ENCODE measurements around the gene RSPO1. TPM values are rescaled to one million over a fixed set of nuclear protein-coding genes. Genes with fewer than 3 reads are reported as not detected.
"Not testable (repeated sequence)": the region's sequence is repeated elsewhere in the genome, so short reads cannot be mapped to it uniquely, and the experiment has no call there.

RSPO1 gene
- total and polyA plus RNA-seq, 5 donors = 0.15 to 0.50 (median 0.26) TPM; not detected in 2

DNA sequence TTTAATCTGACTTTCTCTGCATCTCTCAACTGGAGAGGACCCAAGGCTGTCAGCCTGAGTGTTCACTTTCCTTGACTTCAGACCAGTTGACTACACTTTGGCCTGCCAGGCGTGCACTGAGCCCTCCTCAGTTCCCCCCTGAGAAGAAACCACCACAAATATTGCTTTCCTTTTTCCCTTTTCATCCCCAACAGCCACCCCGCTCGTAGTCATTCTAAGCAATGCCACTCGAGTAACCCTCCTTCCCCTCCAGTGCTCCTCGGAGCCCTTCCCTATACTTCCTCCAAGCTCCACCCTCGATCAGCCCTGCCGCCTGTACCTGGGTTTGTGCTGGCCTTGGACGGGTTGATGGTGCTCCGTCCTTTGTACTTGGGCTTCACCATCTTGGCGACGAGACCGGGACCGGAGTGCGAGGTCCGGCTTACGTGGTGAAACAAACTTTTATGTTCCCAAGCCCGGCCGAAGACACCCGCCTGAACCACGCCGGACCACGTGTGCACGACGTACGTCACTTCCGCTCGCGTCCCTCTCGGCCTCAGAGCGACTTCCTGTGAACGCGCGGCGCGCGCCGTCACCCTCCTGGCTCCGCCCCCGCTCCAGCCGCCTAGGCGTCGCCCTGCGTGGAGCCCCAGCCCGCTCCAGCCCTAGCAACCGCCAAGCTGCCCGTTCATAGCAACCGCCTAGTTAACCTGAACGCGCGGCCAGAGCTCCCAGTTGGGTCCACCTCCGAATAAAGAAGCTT, 39.1 kb downstream of the RSPO1 start, which contains the start of gene GNL2:
TSS of gene GNL2 (minus strand) at position 498 of the 742 bp plus-strand sequence. CDS start at position 383, 115 bp downstream.
- H3K4me3 ChIP-seq (ENCODE audit: low read length) = peak within 1 kb of the TSS; percentile 85
- H3K27me3 ChIP-seq (ENCODE audit: control insufficient read depth, insufficient read depth) = no peaks in the 10 kb centered on the region
- DNase-seq = peak; percentile 98 to 100 (median 99)
- peaks cover 2% of the 10 kb centered on the region for H3K4me1 ChIP-seq (ENCODE audit: control insufficient read depth, insufficient read depth, low read length)
- no peaks in the 10 kb centered on the region for H3K9me3 ChIP-seq (ENCODE audit: control insufficient read depth, low read length)
- peak within 1 kb of the TSS; percentile 81 for H3K27ac ChIP-seq (ENCODE audit: low read length)
- under 1% methylated on average over 51 of the region's 51 CpGs for WGBS
- ATAC-seq = peak; percentile 100
- intact Hi-C loops (cut with DNase I) = no loop called here

DNA sequence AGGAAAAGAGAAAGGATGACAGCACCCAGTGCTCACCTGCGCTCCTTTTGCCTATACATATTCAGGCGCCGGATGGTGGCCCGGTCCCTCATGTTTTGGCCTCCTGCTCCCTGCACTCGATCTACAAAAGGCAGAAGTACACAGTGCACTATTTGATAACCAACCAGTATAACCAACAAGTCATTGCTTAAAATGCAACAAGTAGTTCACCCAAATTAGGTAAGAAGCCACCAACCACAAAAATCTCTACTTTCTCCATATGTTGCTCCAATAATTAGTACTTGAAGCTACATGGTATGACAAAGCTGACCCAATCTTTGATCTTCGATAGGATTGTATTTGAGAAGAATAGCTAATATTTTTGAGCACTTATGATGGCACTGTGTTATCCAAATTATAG, 41.0 kb downstream of the RSPO1 start:
- 97% methylated on average over 6 of the region's 6 CpGs for WGBS
- no peak for DNase-seq
- no peak overlapping the region for H3K27ac ChIP-seq (ENCODE audit: low read length)
- H3K4me1 ChIP-seq (ENCODE audit: control insufficient read depth, insufficient read depth, low read length) = peaks cover 2% of the 10 kb centered on the region
- no peak overlapping the region for H3K4me3 ChIP-seq (ENCODE audit: low read length)
- ATAC-seq = no peak
- no peaks in the 10 kb centered on the region for H3K9me3 ChIP-seq (ENCODE audit: control insufficient read depth, low read length)
- no peaks in the 10 kb centered on the region for H3K27me3 ChIP-seq (ENCODE audit: control insufficient read depth, insufficient read depth)
- intact Hi-C loops (cut with DNase I) = no loop called here

- no peaks in the 10 kb centered on the region for H3K9me3 ChIP-seq (ENCODE audit: control insufficient read depth, low read length)
- DNase-seq (no peak), ATAC-seq (no peak)
- intact Hi-C loops (cut with DNase I) = no loop called here
- H3K27me3 ChIP-seq (ENCODE audit: control insufficient read depth, insufficient read depth) = no peaks in the 10 kb centered on the region
- H3K27ac ChIP-seq (ENCODE audit: low read length) = no peak overlapping the region
- H3K4me3 ChIP-seq (ENCODE audit: low read length) = no peak overlapping the region
- WGBS = 91% methylated on average over 2 of the region's 2 CpGs
- no peaks in the 10 kb centered on the region for H3K4me1 ChIP-seq (ENCODE audit: control insufficient read depth, insufficient read depth, low read length)
Observed at GRCh38 chr1:37588939-37589338, 45.8 kb downstream of the RSPO1 start.

DNA sequence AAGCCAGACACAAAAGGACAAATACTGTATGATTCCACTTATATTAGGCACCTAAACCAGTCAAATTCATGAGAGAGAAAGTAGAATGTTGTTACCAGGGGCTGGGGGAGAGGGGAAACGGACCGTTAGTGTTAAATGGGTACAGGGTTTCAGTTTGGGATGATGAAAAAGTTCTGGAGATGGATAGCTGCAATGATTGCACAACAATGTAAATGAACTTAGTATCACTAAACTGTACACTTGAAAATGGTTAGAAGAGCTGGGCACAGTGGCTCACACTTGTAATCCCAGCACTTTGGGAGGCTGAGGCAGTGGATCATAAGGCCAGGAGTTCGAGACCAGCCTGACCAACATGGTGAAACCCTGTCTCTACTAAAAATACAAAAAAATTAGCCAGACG, 50.1 kb downstream of the RSPO1 start:
- intact Hi-C loops (cut with DNase I); H3K4me1 ChIP-seq (ENCODE audit: control insufficient read depth, insufficient read depth, low read length); H3K27ac ChIP-seq (ENCODE audit: low read length); H3K9me3 ChIP-seq (ENCODE audit: control insufficient read depth, low read length); H3K27me3 ChIP-seq (ENCODE audit: control insufficient read depth, insufficient read depth); ATAC-seq; H3K4me3 ChIP-seq (ENCODE audit: low read length); DNase-seq: not testable (repeated sequence)
- WGBS = 92% methylated on average over 4 of the region's 4 CpGs

- 95% methylated on average over 5 of the region's 5 CpGs for WGBS
- H3K27me3 ChIP-seq (ENCODE audit: control insufficient read depth, insufficient read depth) = no peaks in the 10 kb centered on the region
- ATAC-seq = no peak
- intact Hi-C loops (cut with DNase I) = no loop called here
- no peak overlapping the region for H3K4me3 ChIP-seq (ENCODE audit: low read length)
- no peak overlapping the region for H3K27ac ChIP-seq (ENCODE audit: low read length)
- no peaks in the 10 kb centered on the region for H3K4me1 ChIP-seq (ENCODE audit: control insufficient read depth, insufficient read depth, low read length)
- no peak for DNase-seq
- H3K9me3 ChIP-seq (ENCODE audit: control insufficient read depth, low read length) = no peaks in the 10 kb centered on the region
Observed at GRCh38 chr1:37575692-37576091, 59.0 kb downstream of the RSPO1 start.

GRCh38 chr1:37574834-37575480, 59.7 kb downstream of the RSPO1 start:
- ATAC-seq (no peak), DNase-seq (no peak)
- 85% methylated on average over 7 of the region's 7 CpGs for WGBS
- intact Hi-C loops (cut with DNase I) = no loop called here
- Histone ChIP-seq H3K9me3 (ENCODE audit: control insufficient read depth, low read length) (no peaks in the 10 kb centered on the region), H3K27ac (ENCODE audit: low read length) (no peak overlapping the region), H3K27me3 (ENCODE audit: control insufficient read depth, insufficient read depth) (no peaks in the 10 kb centered on the region), H3K4me3 (ENCODE audit: low read length) (no peak overlapping the region), H3K4me1 (ENCODE audit: control insufficient read depth, insufficient read depth, low read length) (no peaks in the 10 kb centered on the region)

GRCh38 chr1:37570528-37571334, 64.0 kb downstream of the RSPO1 start:
- ATAC-seq (no peak), DNase-seq (no peak)
- H3K4me1 ChIP-seq (ENCODE audit: control insufficient read depth, insufficient read depth, low read length) = no peaks in the 10 kb centered on the region
- H3K27ac ChIP-seq (ENCODE audit: low read length) = no peak overlapping the region
- no peak overlapping the region for H3K4me3 ChIP-seq (ENCODE audit: low read length)
- no peaks in the 10 kb centered on the region for H3K9me3 ChIP-seq (ENCODE audit: control insufficient read depth, low read length)
- intact Hi-C loops (cut with DNase I) = no loop called here
- no peaks in the 10 kb centered on the region for H3K27me3 ChIP-seq (ENCODE audit: control insufficient read depth, insufficient read depth)
- 94% methylated on average over 3 of the region's 3 CpGs for whole genome bisulfite sequencing

GRCh38 chr1:37567023-37567422, 67.7 kb downstream of the RSPO1 start:
- ATAC-seq = no peak
- WGBS = 85% methylated on average over 3 of the region's 3 CpGs
- no peak for DNase-seq
- no peaks in the 10 kb centered on the region for H3K4me1 ChIP-seq (ENCODE audit: control insufficient read depth, insufficient read depth, low read length)
- no peak overlapping the region for H3K27ac ChIP-seq (ENCODE audit: low read length)
- H3K27me3 ChIP-seq (ENCODE audit: control insufficient read depth, insufficient read depth) = no peaks in the 10 kb centered on the region
- H3K9me3 ChIP-seq (ENCODE audit: control insufficient read depth, low read length) = no peaks in the 10 kb centered on the region
- intact Hi-C loops (cut with DNase I) = no loop called here
- H3K4me3 ChIP-seq (ENCODE audit: low read length) = no peak overlapping the region

DNA sequence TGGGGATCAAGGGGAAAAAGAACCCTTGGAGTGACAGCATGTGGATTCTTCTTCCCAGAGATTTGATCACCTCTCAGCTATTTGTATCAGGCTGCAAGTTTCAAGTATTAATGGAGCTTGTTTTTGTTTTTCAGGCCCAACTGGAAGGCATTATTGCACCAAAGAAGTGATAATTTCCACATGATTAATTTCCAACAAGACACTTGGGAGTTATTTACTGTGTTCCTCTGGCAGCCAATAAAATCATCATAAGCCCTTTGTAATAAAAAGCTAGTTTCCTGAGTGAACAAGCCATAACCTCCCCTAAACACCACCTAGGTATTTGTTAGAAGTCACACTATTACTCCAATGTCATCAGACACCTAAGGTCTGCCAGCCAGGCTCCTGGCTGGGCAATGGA, 69.8 kb downstream of the RSPO1 start:
- Histone ChIP-seq H3K9me3 (ENCODE audit: control insufficient read depth, low read length) (no peaks in the 10 kb centered on the region), H3K27ac (ENCODE audit: low read length) (no peak overlapping the region), H3K4me1 (ENCODE audit: control insufficient read depth, insufficient read depth, low read length) (no peaks in the 10 kb centered on the region), H3K27me3 (ENCODE audit: control insufficient read depth, insufficient read depth) (no peaks in the 10 kb centered on the region), H3K4me3 (ENCODE audit: low read length) (no peak overlapping the region)
- DNase-seq (no peak), ATAC-seq (no peak)
- intact Hi-C loops (cut with DNase I) = no loop called here

DNA sequence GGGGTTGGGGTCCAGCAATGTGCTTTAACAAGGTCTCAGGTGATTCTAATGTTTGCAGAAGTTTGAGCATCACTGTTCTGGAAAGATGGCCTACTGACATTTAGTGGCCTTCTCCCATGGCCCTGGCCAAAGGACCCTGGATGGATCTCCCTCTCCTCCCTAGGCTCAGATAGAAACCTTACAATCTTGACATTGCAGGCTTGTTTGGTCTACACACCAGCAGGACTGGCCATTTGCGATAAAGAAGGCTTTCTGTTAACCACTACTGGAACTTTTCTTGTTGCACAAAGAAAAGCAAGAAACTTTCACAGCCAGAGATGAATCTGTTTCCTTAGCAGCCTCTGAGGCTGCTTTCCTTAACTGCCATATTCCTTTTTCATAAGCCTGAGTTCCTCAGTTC, 71.7 kb downstream of the RSPO1 start:
- H3K9me3 ChIP-seq (ENCODE audit: control insufficient read depth, low read length) = no peaks in the 10 kb centered on the region
- intact Hi-C loops (cut with DNase I) = no loop called here
- H3K27ac ChIP-seq (ENCODE audit: low read length) = no peak overlapping the region
- H3K27me3 ChIP-seq (ENCODE audit: control insufficient read depth, insufficient read depth) = no peaks in the 10 kb centered on the region
- no peaks in the 10 kb centered on the region for H3K4me1 ChIP-seq (ENCODE audit: control insufficient read depth, insufficient read depth, low read length)
- 92% methylated on average over 1 of the region's 1 CpG for WGBS
- DNase-seq (no peak), ATAC-seq (no peak)
- no peak overlapping the region for H3K4me3 ChIP-seq (ENCODE audit: low read length)

Measured in right cardiac atrium (tissue), 5 donors.